Neuronal stem cell (in vitro differentiated cells): ENCODE results near the gene HABP4.

Experiments
- DNase-seq: peaks from one replicate; pipeline ENCODE4 v3.0.0-alpha.2; 2013; ENCODE audit warnings: low spot score
- H2AFZ ChIP-seq: one replicate; pipeline ENCODE4 v1.6.1; 2013; ENCODE audit warnings: mild to moderate bottlenecking, low read length, inconsistent platforms
- H2AK5ac ChIP-seq: 2 replicates; pipeline ENCODE4 v1.6.1; 2013; ENCODE audit warnings: low read depth, mild to moderate bottlenecking, inconsistent platforms, low read length, moderate library complexity, mixed read lengths
- H2BK120ac ChIP-seq: 2 replicates; pipeline ENCODE4 v1.6.1; 2013; ENCODE audit warnings: low read depth, mild to moderate bottlenecking, inconsistent platforms, low read length, moderate library complexity, mixed read lengths
- H2BK12ac ChIP-seq: one replicate; pipeline ENCODE4 v1.6.1; 2013; ENCODE audit warnings: low read length, inconsistent platforms
- H2BK15ac ChIP-seq: 2 replicates; pipeline ENCODE4 v1.6.1; 2013; ENCODE audit warnings: mild to moderate bottlenecking, low read length, inconsistent platforms, mixed read lengths
- H2BK5ac ChIP-seq: one replicate; pipeline ENCODE4 v1.6.1; 2013; ENCODE audit warnings: inconsistent platforms, mild to moderate bottlenecking, low read length, moderate library complexity
- H3K14ac ChIP-seq: one replicate; pipeline ENCODE4 v1.6.1; 2013; ENCODE audit warnings: low read length, inconsistent platforms
- H3K18ac ChIP-seq: 2 replicates; pipeline ENCODE4 v1.6.1; 2013; ENCODE audit warnings: low read length, inconsistent platforms
- H3K23ac ChIP-seq: 2 replicates; pipeline ENCODE4 v1.6.1; 2013; ENCODE audit warnings: low read depth, mild to moderate bottlenecking, mixed read lengths, low read length, inconsistent platforms; ENCODE audit not compliant: poor library complexity
- H3K27ac ChIP-seq: replicated peaks from 3 replicates; pipeline ENCODE4 v1.5.1; 2013; ENCODE audit warnings: low read length, inconsistent platforms
- H3K27me3 ChIP-seq, 3 experiments: 2 replicates each; pipeline ENCODE4 v1.6.1; 2013; ENCODE audit warnings: low read length in 3 of 3, mild to moderate bottlenecking in 2 of 3, inconsistent platforms in 1 of 3, low read depth in 1 of 3, mixed read lengths in 1 of 3, moderate library complexity in 1 of 3; ENCODE audit not compliant: control insufficient read depth in 3 of 3, insufficient read depth in 3 of 3
- H3K36me3 ChIP-seq, 2 donors: replicated peaks in 1 of 2; 2 replicates each; pipeline ENCODE4 v1.6.1; 2013; ENCODE audit warnings: low read length in 2 of 2; ENCODE audit not compliant: control insufficient read depth in 2 of 2, insufficient read depth in 2 of 2
- H3K4ac ChIP-seq: 2 replicates; pipeline ENCODE4 v1.6.1; 2013; ENCODE audit warnings: inconsistent platforms, mild to moderate bottlenecking, low read length, moderate library complexity
- H3K4me1 ChIP-seq, 2 donors: 1 replicate in 1 of 2; 2 replicates in 1 of 2; pipeline ENCODE4 v1.6.1; 2013; ENCODE audit warnings: low read length in 2 of 2, low read depth in 1 of 2; ENCODE audit not compliant: control insufficient read depth in 2 of 2, insufficient read depth in 1 of 2
- H3K4me2 ChIP-seq: one replicate; pipeline ENCODE4 v1.6.1; 2013; ENCODE audit warnings: mild to moderate bottlenecking, low read length, inconsistent platforms; ENCODE audit not compliant: insufficient read depth, poor library complexity, severe bottlenecking
- H3K4me3 ChIP-seq, 2 donors: 2 replicates each; pipeline ENCODE4 v1.5.1; 2013; ENCODE audit warnings: low read length in 2 of 2, mild to moderate bottlenecking in 2 of 2, inconsistent platforms in 1 of 2, moderate library complexity in 1 of 2
- H3K79me1 ChIP-seq: one replicate; pipeline ENCODE4 v1.6.1; 2013; ENCODE audit warnings: low read depth, mild to moderate bottlenecking, inconsistent platforms, low read length, moderate library complexity
- H3K9ac ChIP-seq: one replicate; pipeline ENCODE4 v1.6.1; 2013; ENCODE audit warnings: mild to moderate bottlenecking, low read depth, low read length, inconsistent platforms; ENCODE audit not compliant: poor library complexity
- H3K9me3 ChIP-seq, 2 donors: replicated peaks in 1 of 2; 2 replicates each; pipeline versions ENCODE3 to v1.6.1; 2013; ENCODE audit warnings: low read length in 2 of 2, mild to moderate bottlenecking in 2 of 2, inconsistent platforms in 1 of 2, low read depth in 1 of 2, mixed read lengths in 1 of 2, moderate library complexity in 1 of 2; ENCODE audit not compliant: control insufficient read depth in 2 of 2, insufficient read depth in 1 of 2
- H4K8ac ChIP-seq: one replicate; pipeline ENCODE4 v1.6.1; 2013; ENCODE audit warnings: low read depth, mild to moderate bottlenecking, inconsistent platforms, low read length, moderate library complexity
- H4K91ac ChIP-seq: one replicate; pipeline ENCODE4 v1.6.1; 2013; ENCODE audit warnings: low read length, low read depth, mild to moderate bottlenecking, inconsistent platforms; ENCODE audit not compliant: poor library complexity
- WGBS, 2 donors: extraction: QIAGEN DNeasy Blood & Tissue Kit; methylation state at CpG; one replicate each; pipeline ENCODE4 v1.1.7; 2013; ENCODE audit warnings: missing lambda C conversion rate in 2 of 2, mixed read lengths in 1 of 2; ENCODE audit not compliant: insufficient read length in 2 of 2, insufficient replicate concordance in 1 of 2; ENCODE audit errors: extremely low coverage in 2 of 2; 5-methylcytosine and 5-hydroxymethylcytosine counted together

Gene HABP4

DNA sequence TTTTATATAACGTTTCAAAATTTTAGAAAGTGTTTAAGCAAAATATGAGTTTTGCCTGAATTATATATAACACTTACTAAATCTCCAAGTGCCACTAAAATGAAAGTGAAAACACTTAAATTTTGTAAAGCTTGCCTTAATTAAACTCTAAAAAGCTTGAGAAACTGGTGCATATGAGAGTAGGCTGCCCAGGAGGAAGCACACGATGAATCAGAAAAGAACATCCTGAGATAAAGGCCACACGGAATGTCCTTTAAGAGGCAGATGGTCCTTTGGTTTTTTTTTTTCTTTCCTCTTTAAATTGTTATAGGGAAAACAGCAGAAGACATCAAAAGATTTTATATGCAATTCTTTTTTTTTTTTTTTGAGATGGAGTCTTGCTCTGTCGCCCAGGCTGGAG, 60.3 kb downstream of the HABP4 start:
- Histone ChIP-seq H3K9ac (no peak overlapping the region), H3K36me3 (peaks cover 0 to 56% of the 10 kb centered on the region in 2 donors), H2AK5ac (no peak overlapping the region), H3K18ac (no peak overlapping the region), H3K9me3 (no peaks in the 10 kb centered on the region), H3K14ac (no peak overlapping the region), H2BK15ac (no peak overlapping the region), H2AFZ (no peak overlapping the region), H2BK120ac (no peak overlapping the region), H3K4ac (no peak overlapping the region), H3K23ac (no peak overlapping the region), H4K91ac (no peak overlapping the region), H3K4me3 (no peak overlapping the region), H3K4me1 (peaks cover 0 to 3% of the 10 kb centered on the region in 2 donors), H2BK5ac (no peak overlapping the region), H3K27me3 (no peaks in the 10 kb centered on the region), H4K8ac (no peak overlapping the region), H2BK12ac (no peak overlapping the region), H3K27ac (peak overlapping the region; percentile 36), H3K79me1 (peaks cover 2% of the 10 kb centered on the region), H3K4me2 (no peak overlapping the region)
- WGBS, 2 donors: no CpG with 5 or more reads among the region's 4 CpGs
- no peak for DNase-seq

DNA sequence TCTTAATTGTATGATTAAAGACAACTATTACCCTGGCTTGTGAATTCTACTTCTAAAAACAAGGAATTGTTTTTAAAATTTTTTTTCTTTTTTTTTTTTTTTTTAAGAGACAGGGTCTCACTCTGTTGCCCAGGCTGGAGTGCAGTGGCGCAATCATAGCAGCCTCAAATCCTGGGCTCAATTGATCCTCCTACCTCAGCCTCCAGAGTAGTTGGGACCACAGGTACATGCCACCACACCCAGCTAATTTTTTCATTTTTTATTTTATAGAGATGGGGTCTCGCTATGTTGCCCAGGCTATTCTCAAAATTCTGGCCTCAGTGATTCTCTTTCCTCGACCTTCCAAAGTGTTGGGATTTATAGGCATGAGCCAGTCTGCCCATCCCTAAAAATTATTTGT, 62.3 kb downstream of the HABP4 start:
- Histone ChIP-seq H3K36me3 (peaks cover 0 to 51% of the 10 kb centered on the region in 2 donors), H4K8ac (no peak overlapping the region), H2AK5ac (no peak overlapping the region), H3K27me3 (no peaks in the 10 kb centered on the region), H3K27ac (no peak overlapping the region), H3K4ac (no peak overlapping the region), H2BK5ac (no peak overlapping the region), H3K23ac (no peak overlapping the region), H2BK120ac (no peak overlapping the region), H3K14ac (no peak overlapping the region), H2AFZ (no peak overlapping the region), H3K4me1 (peaks cover 0 to 3% of the 10 kb centered on the region in 2 donors), H3K79me1 (no peaks in the 10 kb centered on the region), H3K9ac (no peak overlapping the region), H3K18ac (no peak overlapping the region), H2BK12ac (no peak overlapping the region), H4K91ac (no peak overlapping the region), H3K9me3 (no peaks in the 10 kb centered on the region), H2BK15ac (no peak overlapping the region), H3K4me2 (no peak overlapping the region), H3K4me3 (no peak overlapping the region)
- no CpG with 5 or more reads among the region's 3 CpGs for WGBS, 2 donors
- DNase-seq: no peak

DNA sequence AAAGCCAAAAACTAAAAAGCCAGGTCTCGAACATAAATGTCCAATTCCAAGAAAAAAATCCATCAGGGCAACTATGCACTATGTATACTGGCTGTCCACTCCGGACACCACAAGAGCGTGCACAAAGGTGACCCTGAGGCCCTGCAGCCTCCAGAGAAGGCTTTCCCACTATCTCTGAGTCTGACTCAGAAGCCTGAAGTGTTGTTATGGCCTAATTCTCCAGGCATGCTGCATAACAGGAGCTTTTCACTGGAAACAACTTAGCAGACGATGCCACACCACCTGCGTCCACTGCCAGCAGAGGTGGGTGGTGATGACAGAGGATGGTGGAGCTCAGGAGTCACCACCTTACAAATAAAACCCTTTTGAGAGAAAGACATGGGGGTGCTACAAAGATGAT, 63.7 kb downstream of the HABP4 start:
- H3K27me3 ChIP-seq: no peaks in the 10 kb centered on the region
- no peak overlapping the region for H3K4me2 ChIP-seq
- no peak overlapping the region for H2BK12ac ChIP-seq
- H2AFZ ChIP-seq: no peak overlapping the region
- H3K36me3 ChIP-seq: peaks cover 0 to 57% of the 10 kb centered on the region in 2 donors
- no peak overlapping the region for H3K18ac ChIP-seq
- no peaks in the 10 kb centered on the region for H3K9me3 ChIP-seq
- H2AK5ac ChIP-seq: no peak overlapping the region
- no CpG with 5 or more reads among the region's 5 CpGs for WGBS, 2 donors
- H3K27ac ChIP-seq: no peak overlapping the region
- no peaks in the 10 kb centered on the region for H3K79me1 ChIP-seq
- no peak overlapping the region for H2BK15ac ChIP-seq
- peaks cover 0 to 3% of the 10 kb centered on the region in 2 donors for H3K4me1 ChIP-seq
- no peak overlapping the region for H2BK120ac ChIP-seq
- DNase-seq: no peak
- no peak overlapping the region for H3K4me3 ChIP-seq
- no peak overlapping the region for H2BK5ac ChIP-seq
- no peak overlapping the region for H3K23ac ChIP-seq
- no peak overlapping the region for H4K8ac ChIP-seq
- no peak overlapping the region for H4K91ac ChIP-seq
- no peak overlapping the region for H3K9ac ChIP-seq
- H3K4ac ChIP-seq: no peak overlapping the region
- H3K14ac ChIP-seq: no peak overlapping the region

DNA sequence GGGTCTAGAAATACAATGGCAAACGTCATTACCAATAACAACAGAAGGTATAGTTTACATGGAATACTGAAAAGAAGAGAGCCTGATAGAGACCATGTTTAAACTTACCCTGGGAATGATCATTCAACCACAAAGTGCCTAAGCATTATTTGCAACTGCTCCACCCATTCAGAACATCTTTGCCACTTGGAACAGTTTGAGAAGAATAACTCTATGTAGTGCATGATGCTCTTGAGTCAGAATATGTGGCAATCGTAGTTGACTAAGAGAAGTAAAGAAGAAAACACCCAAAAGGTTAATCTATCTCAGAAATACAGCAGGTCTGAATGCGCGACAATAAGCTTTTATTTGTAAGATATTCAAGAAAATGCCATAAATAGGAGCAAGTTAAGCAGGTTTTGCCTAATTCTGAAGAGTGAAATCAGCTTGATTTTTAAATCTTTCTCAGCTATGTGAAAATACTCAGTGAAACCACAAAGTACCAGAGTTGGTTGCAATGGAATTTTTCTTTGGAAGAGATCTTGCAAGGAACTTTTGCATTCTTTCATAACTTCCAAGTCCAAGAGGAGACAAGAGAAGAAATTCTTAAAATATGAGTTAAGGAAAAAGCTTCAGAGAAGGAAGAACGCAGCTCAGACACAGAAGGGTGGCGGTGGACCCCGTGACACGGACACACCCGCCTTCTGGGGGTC, 64.3 kb downstream of the HABP4 start:
- Histone ChIP-seq H3K23ac (no peak overlapping the region), H3K27ac (no peak overlapping the region), H2AFZ (no peak overlapping the region), H3K18ac (no peak overlapping the region), H3K4me1 (peaks cover 0 to 3% of the 10 kb centered on the region in 2 donors), H3K27me3 (no peaks in the 10 kb centered on the region), H3K36me3 (peaks cover 0 to 56% of the 10 kb centered on the region in 2 donors), H4K91ac (no peak overlapping the region), H2AK5ac (no peak overlapping the region), H2BK15ac (no peak overlapping the region), H3K79me1 (no peaks in the 10 kb centered on the region), H3K14ac (no peak overlapping the region), H2BK120ac (no peak overlapping the region), H3K9me3 (no peaks in the 10 kb centered on the region), H3K9ac (no peak overlapping the region), H4K8ac (no peak overlapping the region), H2BK5ac (no peak overlapping the region), H3K4me3 (no peak overlapping the region), H3K4me2 (no peak overlapping the region), H2BK12ac (no peak overlapping the region), H3K4ac (no peak overlapping the region)
- no CpG with 5 or more reads among the region's 9 CpGs for WGBS, 2 donors
- no peak for DNase-seq
